NCI-H1436 (cell line): ENCODE measurements around the gene EBP.
"Not testable (repeated sequence)": the region's sequence is repeated elsewhere in the genome, so short reads cannot be mapped to it uniquely, and the experiment has no call there.

ENCODE experiments used
- DNase-seq: peaks from one replicate; lab custom pipeline; 2025; lab: John Stamatoyannopoulos, UW

EBP gene

GRCh38 chrX:48525853-48526252 lies 4.2 kb downstream of the EBP start:
- not testable (repeated sequence) for DNase-seq

- DNase-seq = no peak
Observed at GRCh38 chrX:48530736-48531135, 9.1 kb downstream of the EBP start.

GRCh38 chrX:48531358-48531959 lies 9.9 kb downstream of the EBP start:
- DNase-seq = no peak

GRCh38 chrX:48532161-48532560 lies 10.6 kb downstream of the EBP start:
- DNase-seq = no peak

GRCh38 chrX:48533165-48533564 lies 11.6 kb downstream of the EBP start:
- DNase-seq = no peak

- no peak for DNase-seq
Observed at GRCh38 chrX:48538641-48539344, 17.2 kb downstream of the EBP start.

- peak; percentile 95 for DNase-seq
Observed at GRCh38 chrX:48539345-48540027, 17.9 kb downstream of the EBP start, which contains the start of gene TBC1D25. TBC1D25 (plus strand) TSS chrX:48539714; CDS start chrX:48539798, 84 bp downstream.

GRCh38 chrX:48540028-48540375 lies 18.4 kb downstream of the EBP start:
- DNase-seq = no peak

- DNase-seq = no peak
Observed at GRCh38 chrX:48540480-48540879, 18.9 kb downstream of the EBP start.

GRCh38 chrX:48541140-48541814 lies 19.7 kb downstream of the EBP start:
- no peak for DNase-seq

GRCh38 chrX:48548871-48549270 lies 27.3 kb downstream of the EBP start:
- DNase-seq = no peak

GRCh38 chrX:48555731-48556325 lies 34.2 kb downstream of the EBP start:
- DNase-seq = not testable (repeated sequence)

GRCh38 chrX:48558271-48558670 lies 36.7 kb downstream of the EBP start:
- no peak for DNase-seq

- DNase-seq = no peak
Observed at GRCh38 chrX:48559636-48560035, 38.0 kb downstream of the EBP start.

GRCh38 chrX:48560056-48560455 lies 38.4 kb downstream of the EBP start:
- DNase-seq = no peak

- no peak for DNase-seq
Observed at GRCh38 chrX:48560681-48561080, 39.1 kb downstream of the EBP start.

GRCh38 chrX:48569958-48570357 lies 48.4 kb downstream of the EBP start:
- DNase-seq = no peak

GRCh38 chrX:48573690-48574269 lies 52.2 kb downstream of the EBP start:
- DNase-seq = peak; percentile 71

GRCh38 chrX:48574270-48575266 lies 53.0 kb downstream of the EBP start, which contains the start of gene RBM3:
RBM3 (plus strand) TSS chrX:48574484; CDS start chrX:48575181, 697 bp downstream.
- DNase-seq = peak; percentile 85

GRCh38 chrX:48575642-48576041 lies 54.0 kb downstream of the EBP start:
- no peak for DNase-seq

- DNase-seq = no peak
Observed at GRCh38 chrX:48576108-48576507, 54.5 kb downstream of the EBP start.
